Ishikawa (cell line): ENCODE data around the gene MYH10.

Source experiments
- CREB1 ChIP-seq: IDR thresholded peaks from 2 replicates; pipeline ENCODE4 v1.6.1; 2012; ENCODE audit warnings: low read depth
- TCF12 ChIP-seq: IDR thresholded peaks from 2 replicates; pipeline ENCODE4 v1.6.1; 2012; ENCODE audit warnings: low read depth
- TEAD4 ChIP-seq: IDR thresholded peaks from 2 replicates; pipeline ENCODE4 v1.6.1; 2012
- YY1 ChIP-seq: IDR thresholded peaks from 2 replicates; pipeline ENCODE4 v1.6.1; 2012; ENCODE audit warnings: low read depth
- TF ChIP-seq, protein P1 (sequence below): IDR thresholded peaks from 2 replicates; pipeline ENCODE4 v1.6.1; 2012; ENCODE audit warnings: low read depth, mild to moderate bottlenecking

GRCh38 chr17:8649157-8650118, 18.9 kb upstream of the MYH10 start:
- TF ChIP-seq, protein P1, sequence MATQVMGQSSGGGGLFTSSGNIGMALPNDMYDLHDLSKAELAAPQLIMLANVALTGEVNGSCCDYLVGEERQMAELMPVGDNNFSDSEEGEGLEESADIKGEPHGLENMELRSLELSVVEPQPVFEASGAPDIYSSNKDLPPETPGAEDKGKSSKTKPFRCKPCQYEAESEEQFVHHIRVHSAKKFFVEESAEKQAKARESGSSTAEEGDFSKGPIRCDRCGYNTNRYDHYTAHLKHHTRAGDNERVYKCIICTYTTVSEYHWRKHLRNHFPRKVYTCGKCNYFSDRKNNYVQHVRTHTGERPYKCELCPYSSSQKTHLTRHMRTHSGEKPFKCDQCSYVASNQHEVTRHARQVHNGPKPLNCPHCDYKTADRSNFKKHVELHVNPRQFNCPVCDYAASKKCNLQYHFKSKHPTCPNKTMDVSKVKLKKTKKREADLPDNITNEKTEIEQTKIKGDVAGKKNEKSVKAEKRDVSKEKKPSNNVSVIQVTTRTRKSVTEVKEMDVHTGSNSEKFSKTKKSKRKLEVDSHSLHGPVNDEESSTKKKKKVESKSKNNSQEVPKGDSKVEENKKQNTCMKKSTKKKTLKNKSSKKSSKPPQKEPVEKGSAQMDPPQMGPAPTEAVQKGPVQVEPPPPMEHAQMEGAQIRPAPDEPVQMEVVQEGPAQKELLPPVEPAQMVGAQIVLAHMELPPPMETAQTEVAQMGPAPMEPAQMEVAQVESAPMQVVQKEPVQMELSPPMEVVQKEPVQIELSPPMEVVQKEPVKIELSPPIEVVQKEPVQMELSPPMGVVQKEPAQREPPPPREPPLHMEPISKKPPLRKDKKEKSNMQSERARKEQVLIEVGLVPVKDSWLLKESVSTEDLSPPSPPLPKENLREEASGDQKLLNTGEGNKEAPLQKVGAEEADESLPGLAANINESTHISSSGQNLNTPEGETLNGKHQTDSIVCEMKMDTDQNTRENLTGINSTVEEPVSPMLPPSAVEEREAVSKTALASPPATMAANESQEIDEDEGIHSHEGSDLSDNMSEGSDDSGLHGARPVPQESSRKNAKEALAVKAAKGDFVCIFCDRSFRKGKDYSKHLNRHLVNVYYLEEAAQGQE = no peak
- TF ChIP-seq TEAD4 = no peak
- no peak for TF ChIP-seq CREB1
- no peak for TF ChIP-seq TCF12
- no peak for TF ChIP-seq YY1
